ENCODE measurements around the gene PPP2R2B. TPM values are rescaled to one million over a fixed set of nuclear protein-coding genes. Genes with fewer than 3 reads are reported as not detected.

Gene PPP2R2B
- total and polyA plus RNA-seq, 2 donors (not counting 3 experiments of a cell fraction or from before 2014, with no cell fraction given), result not detected

DNA sequence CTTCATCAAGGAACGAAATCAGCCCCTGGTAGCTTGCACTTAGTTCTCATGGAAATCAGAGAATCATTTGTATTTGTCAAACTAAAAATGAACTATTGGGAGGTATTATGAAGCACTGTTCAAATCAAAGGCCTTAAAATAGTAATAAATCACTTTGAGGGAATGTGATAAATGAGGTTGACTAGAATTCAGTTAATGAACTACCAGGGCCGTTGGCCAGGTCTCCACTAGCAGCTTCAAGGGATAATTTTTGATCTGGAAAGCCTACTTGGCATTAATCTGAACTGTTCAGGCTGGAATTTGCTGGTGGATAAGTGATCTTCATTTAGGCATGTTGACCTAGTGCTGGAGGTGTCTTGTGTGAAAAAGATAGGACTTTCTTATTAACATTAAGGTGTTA lies 286.2 kb downstream of the PPP2R2B start:
- no TSS peak for BruUV-seq (replicated peaks)
- Histone ChIP-seq H3K4me3 (replicated peaks in 1 of 3; ENCODE audit: insufficient read depth in 1 of 3, low read depth in 1 of 3, low read length in 3 of 3) (no peak overlapping the region), H2AFZ (ENCODE audit: low read depth, low read length) (no peak overlapping the region), H3K36me3 (ENCODE audit: control insufficient read depth in 2 of 2, extremely low read depth in 1 of 2, insufficient read depth in 2 of 2, low read length in 2 of 2) (no peaks in the 10 kb centered on the region), H3K27ac (ENCODE audit: insufficient read depth, low read depth, low read length) (no peak overlapping the region), H3K4me1 (ENCODE audit: control insufficient read depth, extremely low read depth, insufficient read depth, low read length) (no peaks in the 10 kb centered on the region), H3K27me3 (ENCODE audit: control insufficient read depth in 2 of 2, insufficient read depth in 2 of 2, low read length in 2 of 2) (peaks cover 1 to 2% of the 10 kb centered on the region in 2 experiments), H3K9me3 (replicated peaks; ENCODE audit: control insufficient read depth, insufficient read depth, low read length) (no peaks in the 10 kb centered on the region), H3K9ac (replicated peaks; ENCODE audit: extremely low read depth, insufficient read depth, low read length) (no peak overlapping the region), H3K4me2 (ENCODE audit: insufficient read depth, low read length) (no peak overlapping the region), H4K20me1 (replicated peaks; ENCODE audit: control insufficient read depth, extremely low read depth, insufficient read depth, low read length) (no peaks in the 10 kb centered on the region), H3K79me2 (ENCODE audit: control insufficient read depth, insufficient read depth, low read length) (no peaks in the 10 kb centered on the region), H3K9me1 (replicated peaks; ENCODE audit: control insufficient read depth, extremely low read depth, insufficient read depth, low read length) (no peaks in the 10 kb centered on the region)
- intact Hi-C loops (cut with micrococcal nuclease) (no loop called here), dilution Hi-C loops (cut with MboI; ENCODE audit: extremely low pct_ligation_motif_present, low sequenced_read_pairs) (no loop called here)
- FAIRE-seq (no peak), DNase-seq (ENCODE audit: low read depth, low spot score) (no peak)
- TF ChIP-seq JUN (IDR thresholded peaks at IDR 0.05; ENCODE audit: borderline replicate concordance, insufficient read depth, insufficient read length, low read depth), result no peak
- TF ChIP-seq EZH2 (IDR thresholded peaks at IDR 0.05; ENCODE audit: borderline replicate concordance, low read depth, low read length, severe bottlenecking), result no peak
- TF ChIP-seq, protein P1, sequence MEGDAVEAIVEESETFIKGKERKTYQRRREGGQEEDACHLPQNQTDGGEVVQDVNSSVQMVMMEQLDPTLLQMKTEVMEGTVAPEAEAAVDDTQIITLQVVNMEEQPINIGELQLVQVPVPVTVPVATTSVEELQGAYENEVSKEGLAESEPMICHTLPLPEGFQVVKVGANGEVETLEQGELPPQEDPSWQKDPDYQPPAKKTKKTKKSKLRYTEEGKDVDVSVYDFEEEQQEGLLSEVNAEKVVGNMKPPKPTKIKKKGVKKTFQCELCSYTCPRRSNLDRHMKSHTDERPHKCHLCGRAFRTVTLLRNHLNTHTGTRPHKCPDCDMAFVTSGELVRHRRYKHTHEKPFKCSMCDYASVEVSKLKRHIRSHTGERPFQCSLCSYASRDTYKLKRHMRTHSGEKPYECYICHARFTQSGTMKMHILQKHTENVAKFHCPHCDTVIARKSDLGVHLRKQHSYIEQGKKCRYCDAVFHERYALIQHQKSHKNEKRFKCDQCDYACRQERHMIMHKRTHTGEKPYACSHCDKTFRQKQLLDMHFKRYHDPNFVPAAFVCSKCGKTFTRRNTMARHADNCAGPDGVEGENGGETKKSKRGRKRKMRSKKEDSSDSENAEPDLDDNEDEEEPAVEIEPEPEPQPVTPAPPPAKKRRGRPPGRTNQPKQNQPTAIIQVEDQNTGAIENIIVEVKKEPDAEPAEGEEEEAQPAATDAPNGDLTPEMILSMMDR (IDR thresholded peaks at IDR 0.05; ENCODE audit: extremely low read depth in 1 of 2, insufficient read depth in 1 of 2, low read depth in 1 of 2, low read length in 2 of 2), result no peak
- no peak for TF ChIP-seq GATA2 (IDR thresholded peaks at IDR 0.05; ENCODE audit: insufficient read depth, insufficient read length, low read depth, low read length)
- TF ChIP-seq POLR2AphosphoS5 (IDR thresholded peaks at IDR 0.05; ENCODE audit: insufficient read depth, low read depth, low read length), result no peak
- TF ChIP-seq, protein P2, sequence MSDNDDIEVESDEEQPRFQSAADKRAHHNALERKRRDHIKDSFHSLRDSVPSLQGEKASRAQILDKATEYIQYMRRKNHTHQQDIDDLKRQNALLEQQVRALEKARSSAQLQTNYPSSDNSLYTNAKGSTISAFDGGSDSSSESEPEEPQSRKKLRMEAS (IDR thresholded peaks at IDR 0.05; ENCODE audit: insufficient read depth, insufficient read length), result no peak
- TF ChIP-seq MYC (IDR thresholded peaks at IDR 0.05; ENCODE audit: low read depth, low read length), result no peak
- no peak for TF ChIP-seq FOS (IDR thresholded peaks at IDR 0.05; ENCODE audit: borderline replicate concordance, insufficient read depth, low read length)
- ChIA-PET POLR2A (no interaction called here), CTCF (interaction anchor here (1.5 kb wide), 1 partner anchor 374 kb away, joined by 3 read pairs; no protein-coding TSS in a partner anchor)
